SK-N-SH (cell line): ENCODE measurements around the gene GALK2. TPM values are rescaled to one million over a fixed set of nuclear protein-coding genes. Genes with fewer than 3 reads are reported as not detected.

ENCODE experiments used
- CTCF ChIA-PET: fragments of 300-600, 350-600 bp; formaldehyde crosslinking; extraction: SDS; loops from one replicate; lab custom pipeline; 2021; lab: Yijun Ruan, JAX
- POLR2A ChIA-PET: fragments of 350-600 bp; sonication (Branson Sonifier 250); formaldehyde crosslinking; extraction: SDS; loops from one replicate; lab custom pipeline; 2020; ENCODE audit warnings: antibody characterized with exemption, inconsistent platforms; lab: Yijun Ruan, JAX
- DNase-seq: peaks from one replicate; pipeline ENCODE4 v3.0.0; 2012
- H2AFZ ChIP-seq: fragments of 200-600 bp; sonication (generic); 2 replicates; pipeline ENCODE4 v1.8.1; 2016; ENCODE audit warnings: antibody characterized with exemption, mild to moderate bottlenecking, low read depth
- H3F3A ChIP-seq: fragments of 200-600 bp; sonication (generic); replicated peaks from 2 replicates; pipeline ENCODE3; 2016; ENCODE audit warnings: antibody characterized with exemption, mild to moderate bottlenecking; ENCODE audit not compliant: insufficient read depth
- H3K27ac ChIP-seq, 2 experiments: fragments of 200-500 bp in 1 of 2; fragments of 200-600 bp in 1 of 2; sonication (Bioruptor generic) in 1 of 2; sonication (generic), shearing (Covaris generic) in 1 of 2; 2 replicates each; pipeline versions ENCODE4 v1.5.1 to v1.6.1; 2014 to 2016; ENCODE audit warnings: low read depth in 2 of 2, inconsistent platforms in 1 of 2, low read length in 1 of 2, mild to moderate bottlenecking in 1 of 2, mixed read lengths in 1 of 2
- H3K27me3 ChIP-seq: fragments of 200-600 bp; sonication (generic), shearing (Covaris generic); 2 replicates; pipeline ENCODE4 v1.6.1; 2016; ENCODE audit warnings: mixed run types; ENCODE audit not compliant: insufficient read depth
- H3K36me3 ChIP-seq, 2 experiments: fragments of 200-500 bp in 1 of 2; fragments of 200-600 bp in 1 of 2; sonication (Bioruptor generic) in 1 of 2; sonication (generic) in 1 of 2; replicated peaks in 1 of 2; 2 replicates each; pipeline versions ENCODE3 to v1.5.1; 2014 to 2016; ENCODE audit warnings: low read length in 1 of 2, mild to moderate bottlenecking in 1 of 2; ENCODE audit not compliant: insufficient read depth in 2 of 2, control insufficient read depth in 1 of 2
- H3K4me1 ChIP-seq, 2 experiments: fragments of 200-500 bp in 1 of 2; fragments of 200-600 bp in 1 of 2; sonication (Bioruptor generic) in 1 of 2; sonication (generic), shearing (Covaris generic) in 1 of 2; 2 replicates each; pipeline versions ENCODE4 v1.5.1 to v1.6.1; 2014 to 2016; ENCODE audit warnings: low read depth in 1 of 2, low read length in 1 of 2, mixed run types in 1 of 2; ENCODE audit not compliant: insufficient read depth in 2 of 2, control insufficient read depth in 1 of 2
- H3K4me2 ChIP-seq: fragments of 200-600 bp; sonication (generic), shearing (Covaris generic); 2 replicates; pipeline ENCODE4 v1.6.1; 2017; ENCODE audit warnings: mixed run types
- H3K4me3 ChIP-seq, 2 experiments: fragments of 200-500 bp in 1 of 2; fragments of 200-600 bp in 1 of 2; sonication (Bioruptor generic) in 1 of 2; sonication (generic), shearing (Covaris generic) in 1 of 2; 2 replicates each; pipeline versions ENCODE4 v1.5.1 to v1.8.1; 2014 to 2016; ENCODE audit warnings: low read depth in 2 of 2, inconsistent platforms in 1 of 2, low read length in 1 of 2, mild to moderate bottlenecking in 1 of 2, mixed read lengths in 1 of 2, moderate library complexity in 1 of 2
- H3K79me2 ChIP-seq: fragments of 200-600 bp; sonication (generic); 2 replicates; pipeline ENCODE4 v1.8.1; 2017; ENCODE audit warnings: mild to moderate bottlenecking; ENCODE audit not compliant: insufficient read depth
- H3K9ac ChIP-seq: fragments of 200-600 bp; sonication (generic); 2 replicates; pipeline ENCODE4 v1.6.1; 2017; ENCODE audit warnings: mixed run types
- H3K9me2 ChIP-seq: fragments of 200-600 bp; sonication (generic); 2 replicates; pipeline ENCODE4 v1.6.1; 2017; ENCODE audit warnings: mixed run types
- H3K9me3 ChIP-seq: fragments of 200-600 bp; sonication (generic); 2 replicates; pipeline ENCODE4 v1.6.1; 2017; ENCODE audit warnings: mixed run types, mild to moderate bottlenecking, moderate library complexity
- H4K20me1 ChIP-seq: fragments of 200-600 bp; sonication (generic); 2 replicates; pipeline ENCODE4 v1.6.1; 2017; ENCODE audit warnings: mild to moderate bottlenecking, mixed run types; ENCODE audit not compliant: insufficient read depth
- FOXJ3 ChIP-seq: sonication (generic); formaldehyde crosslinking; IDR thresholded peaks from 2 replicates; pipeline ENCODE4 v1.5.1; 2020; ENCODE audit warnings: mild to moderate bottlenecking, missing genetic modification reagents
- GABPA ChIP-seq: IDR thresholded peaks from 2 replicates; pipeline ENCODE4 v1.4.0; 2012; ENCODE audit warnings: low read depth, mild to moderate bottlenecking
- SIN3A ChIP-seq: IDR thresholded peaks from 2 replicates; pipeline ENCODE4 v1.6.1; 2012; ENCODE audit warnings: low read depth, mild to moderate bottlenecking, low read length, moderate library complexity, borderline replicate concordance
- TAF1 ChIP-seq: IDR thresholded peaks from 2 replicates; pipeline ENCODE4 v1.6.1; 2012; ENCODE audit warnings: low read depth, mild to moderate bottlenecking, low read length, moderate library complexity, borderline replicate concordance
- WGBS: methylation state at CpG from one replicate; pipeline ENCODE4 v1.1.6; 2017; ENCODE audit warnings: low lambda C conversion rate; 5-methylcytosine and 5-hydroxymethylcytosine counted together
- polyA plus RNA-seq, 3 experiments: library from polyadenylated mRNA; depleted of rRNA; stranded (reverse); fragments of >200 nt; gene quantifications; 2 replicates each; pipeline ENCODE4 v1.2.3, GENCODE V29; 2012
- TF ChIP-seq, protein P1 (sequence below): IDR thresholded peaks from 2 replicates; pipeline ENCODE4; 2012
- TF ChIP-seq, protein P2 (sequence below): IDR thresholded peaks from 2 replicates; pipeline ENCODE4 v1.6.1; 2012; ENCODE audit warnings: mild to moderate bottlenecking, low read depth, low read length, moderate library complexity
- TF ChIP-seq, protein P3 (sequence below): fragments of 200-600 bp; sonication (generic); IDR thresholded peaks from 2 replicates; pipeline ENCODE4 v1.6.1; 2017; ENCODE audit warnings: antibody characterized with exemption, mild to moderate bottlenecking, moderate library complexity
- TF ChIP-seq, protein P4 (sequence below): IDR thresholded peaks from 2 replicates; pipeline ENCODE4 v1.4.0; 2012; ENCODE audit warnings: low read depth, borderline replicate concordance

Gene GALK2
- polyA plus RNA-seq, 1 of the 3 experiments (the other 2 are of a cell fraction): 19.0 TPM

DNA sequence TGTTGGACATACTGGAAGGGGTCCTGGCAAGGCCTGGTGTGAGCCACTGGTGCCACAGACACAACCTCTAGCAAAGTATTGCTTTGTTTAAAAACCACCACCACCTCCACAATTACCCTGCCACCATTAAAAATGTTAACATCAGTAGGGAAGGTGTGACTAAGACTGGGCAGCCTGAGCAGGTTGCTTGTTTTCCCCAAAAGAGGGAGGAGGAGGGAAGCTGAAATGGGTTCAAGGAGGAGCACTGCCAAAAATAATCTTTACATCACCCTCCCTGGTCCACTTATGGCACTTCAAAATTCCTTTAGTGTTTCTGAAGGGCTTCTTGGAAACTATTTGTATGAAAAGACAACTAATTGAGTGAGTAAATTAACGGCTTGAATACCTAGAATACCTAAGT is 153.2 kb downstream of the GALK2 start:
- ChIA-PET CTCF (no interaction called here), POLR2A (no interaction called here)
- Histone ChIP-seq H3K36me3 (peaks cover 10 to 12% of the 10 kb centered on the region in 2 experiments), H3K27ac (no peak overlapping the region), H3K4me3 (no peak overlapping the region), H3K79me2 (no peaks in the 10 kb centered on the region), H3K4me1 (peaks cover 0 to 7% of the 10 kb centered on the region in 2 experiments; a peak in 2 of 4 replicates), H2AFZ (no peak overlapping the region), H3K9ac (no peak overlapping the region), H3K27me3 (no peaks in the 10 kb centered on the region), H4K20me1 (no peaks in the 10 kb centered on the region), H3F3A (no peaks in the 10 kb centered on the region), H3K4me2 (no peak overlapping the region), H3K9me3 (no peaks in the 10 kb centered on the region), H3K9me2 (no peaks in the 10 kb centered on the region)
- WGBS: 71% methylated on average over 1 of the region's 1 CpG
- DNase-seq: no peak
- TF ChIP-seq, protein P1, sequence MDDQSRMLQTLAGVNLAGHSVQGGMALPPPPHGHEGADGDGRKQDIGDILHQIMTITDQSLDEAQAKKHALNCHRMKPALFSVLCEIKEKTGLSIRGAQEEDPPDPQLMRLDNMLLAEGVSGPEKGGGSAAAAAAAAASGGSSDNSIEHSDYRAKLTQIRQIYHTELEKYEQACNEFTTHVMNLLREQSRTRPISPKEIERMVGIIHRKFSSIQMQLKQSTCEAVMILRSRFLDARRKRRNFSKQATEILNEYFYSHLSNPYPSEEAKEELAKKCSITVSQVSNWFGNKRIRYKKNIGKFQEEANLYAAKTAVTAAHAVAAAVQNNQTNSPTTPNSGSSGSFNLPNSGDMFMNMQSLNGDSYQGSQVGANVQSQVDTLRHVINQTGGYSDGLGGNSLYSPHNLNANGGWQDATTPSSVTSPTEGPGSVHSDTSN: no peak
- TF ChIP-seq GABPA (no peak), SIN3A (no peak)
- TF ChIP-seq, protein P2, sequence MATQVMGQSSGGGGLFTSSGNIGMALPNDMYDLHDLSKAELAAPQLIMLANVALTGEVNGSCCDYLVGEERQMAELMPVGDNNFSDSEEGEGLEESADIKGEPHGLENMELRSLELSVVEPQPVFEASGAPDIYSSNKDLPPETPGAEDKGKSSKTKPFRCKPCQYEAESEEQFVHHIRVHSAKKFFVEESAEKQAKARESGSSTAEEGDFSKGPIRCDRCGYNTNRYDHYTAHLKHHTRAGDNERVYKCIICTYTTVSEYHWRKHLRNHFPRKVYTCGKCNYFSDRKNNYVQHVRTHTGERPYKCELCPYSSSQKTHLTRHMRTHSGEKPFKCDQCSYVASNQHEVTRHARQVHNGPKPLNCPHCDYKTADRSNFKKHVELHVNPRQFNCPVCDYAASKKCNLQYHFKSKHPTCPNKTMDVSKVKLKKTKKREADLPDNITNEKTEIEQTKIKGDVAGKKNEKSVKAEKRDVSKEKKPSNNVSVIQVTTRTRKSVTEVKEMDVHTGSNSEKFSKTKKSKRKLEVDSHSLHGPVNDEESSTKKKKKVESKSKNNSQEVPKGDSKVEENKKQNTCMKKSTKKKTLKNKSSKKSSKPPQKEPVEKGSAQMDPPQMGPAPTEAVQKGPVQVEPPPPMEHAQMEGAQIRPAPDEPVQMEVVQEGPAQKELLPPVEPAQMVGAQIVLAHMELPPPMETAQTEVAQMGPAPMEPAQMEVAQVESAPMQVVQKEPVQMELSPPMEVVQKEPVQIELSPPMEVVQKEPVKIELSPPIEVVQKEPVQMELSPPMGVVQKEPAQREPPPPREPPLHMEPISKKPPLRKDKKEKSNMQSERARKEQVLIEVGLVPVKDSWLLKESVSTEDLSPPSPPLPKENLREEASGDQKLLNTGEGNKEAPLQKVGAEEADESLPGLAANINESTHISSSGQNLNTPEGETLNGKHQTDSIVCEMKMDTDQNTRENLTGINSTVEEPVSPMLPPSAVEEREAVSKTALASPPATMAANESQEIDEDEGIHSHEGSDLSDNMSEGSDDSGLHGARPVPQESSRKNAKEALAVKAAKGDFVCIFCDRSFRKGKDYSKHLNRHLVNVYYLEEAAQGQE: no peak

DNA sequence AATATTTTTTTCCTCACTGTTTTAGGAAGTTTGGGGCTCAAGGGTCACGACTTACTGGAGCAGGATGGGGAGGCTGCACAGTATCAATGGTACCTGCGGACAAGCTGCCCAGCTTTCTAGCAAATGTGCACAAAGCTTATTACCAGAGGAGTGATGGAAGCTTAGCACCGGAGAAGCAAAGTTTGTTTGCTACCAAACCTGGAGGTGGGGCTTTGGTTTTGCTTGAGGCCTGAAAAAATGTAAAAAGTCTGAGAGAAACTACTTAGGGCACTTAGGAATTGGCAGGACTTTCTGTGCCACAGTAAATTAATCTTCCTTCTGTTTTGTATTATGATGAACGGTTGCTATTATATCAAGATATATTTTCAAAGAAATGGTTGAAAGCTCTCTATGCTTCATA is 157.9 kb downstream of the GALK2 start:
- no peak overlapping the region for H3K4me3 ChIP-seq
- H4K20me1 ChIP-seq: no peaks in the 10 kb centered on the region
- ChIA-PET POLR2A (no interaction called here), CTCF (interaction anchor here (1.2 kb wide), 1 partner anchor 9 kb away, joined by 4 read pairs; no protein-coding TSS in a partner anchor)
- H3K27ac ChIP-seq: no peak overlapping the region
- no peaks in the 10 kb centered on the region for H3F3A ChIP-seq
- TF ChIP-seq, protein P3, sequence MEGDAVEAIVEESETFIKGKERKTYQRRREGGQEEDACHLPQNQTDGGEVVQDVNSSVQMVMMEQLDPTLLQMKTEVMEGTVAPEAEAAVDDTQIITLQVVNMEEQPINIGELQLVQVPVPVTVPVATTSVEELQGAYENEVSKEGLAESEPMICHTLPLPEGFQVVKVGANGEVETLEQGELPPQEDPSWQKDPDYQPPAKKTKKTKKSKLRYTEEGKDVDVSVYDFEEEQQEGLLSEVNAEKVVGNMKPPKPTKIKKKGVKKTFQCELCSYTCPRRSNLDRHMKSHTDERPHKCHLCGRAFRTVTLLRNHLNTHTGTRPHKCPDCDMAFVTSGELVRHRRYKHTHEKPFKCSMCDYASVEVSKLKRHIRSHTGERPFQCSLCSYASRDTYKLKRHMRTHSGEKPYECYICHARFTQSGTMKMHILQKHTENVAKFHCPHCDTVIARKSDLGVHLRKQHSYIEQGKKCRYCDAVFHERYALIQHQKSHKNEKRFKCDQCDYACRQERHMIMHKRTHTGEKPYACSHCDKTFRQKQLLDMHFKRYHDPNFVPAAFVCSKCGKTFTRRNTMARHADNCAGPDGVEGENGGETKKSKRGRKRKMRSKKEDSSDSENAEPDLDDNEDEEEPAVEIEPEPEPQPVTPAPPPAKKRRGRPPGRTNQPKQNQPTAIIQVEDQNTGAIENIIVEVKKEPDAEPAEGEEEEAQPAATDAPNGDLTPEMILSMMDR: no peak
- TF ChIP-seq, protein P4, sequence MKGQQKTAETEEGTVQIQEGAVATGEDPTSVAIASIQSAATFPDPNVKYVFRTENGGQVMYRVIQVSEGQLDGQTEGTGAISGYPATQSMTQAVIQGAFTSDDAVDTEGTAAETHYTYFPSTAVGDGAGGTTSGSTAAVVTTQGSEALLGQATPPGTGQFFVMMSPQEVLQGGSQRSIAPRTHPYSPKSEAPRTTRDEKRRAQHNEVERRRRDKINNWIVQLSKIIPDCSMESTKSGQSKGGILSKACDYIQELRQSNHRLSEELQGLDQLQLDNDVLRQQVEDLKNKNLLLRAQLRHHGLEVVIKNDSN: no peak
- TF ChIP-seq FOXJ3 (CRISPR knock-in tag) (no peak), TAF1 (no peak)
- 80% methylated on average over 4 of the region's 4 CpGs for WGBS
- H3K36me3 ChIP-seq: peaks cover 6 to 7% of the 10 kb centered on the region in 2 experiments
- no peaks in the 10 kb centered on the region for H3K79me2 ChIP-seq
- no peak overlapping the region for H3K9ac ChIP-seq
- no peaks in the 10 kb centered on the region for H3K9me2 ChIP-seq
- no peak for DNase-seq
- H2AFZ ChIP-seq: no peak overlapping the region
- H3K27me3 ChIP-seq: no peaks in the 10 kb centered on the region
- H3K4me2 ChIP-seq: no peak overlapping the region
- H3K4me1 ChIP-seq: peaks cover 0 to 7% of the 10 kb centered on the region in 2 experiments; a peak in 2 of 4 replicates
- no peaks in the 10 kb centered on the region for H3K9me3 ChIP-seq
